ENCODE results near the gene ARHGAP15.

ARHGAP15 gene

GRCh38 chr2:143176606-143177005, 47.4 kb downstream of the ARHGAP15 start:
- no peak for DNase-seq

- DNase-seq, result peak; percentile 70
Observed at GRCh38 chr2:143177096-143177786, 48.0 kb downstream of the ARHGAP15 start.

DNA sequence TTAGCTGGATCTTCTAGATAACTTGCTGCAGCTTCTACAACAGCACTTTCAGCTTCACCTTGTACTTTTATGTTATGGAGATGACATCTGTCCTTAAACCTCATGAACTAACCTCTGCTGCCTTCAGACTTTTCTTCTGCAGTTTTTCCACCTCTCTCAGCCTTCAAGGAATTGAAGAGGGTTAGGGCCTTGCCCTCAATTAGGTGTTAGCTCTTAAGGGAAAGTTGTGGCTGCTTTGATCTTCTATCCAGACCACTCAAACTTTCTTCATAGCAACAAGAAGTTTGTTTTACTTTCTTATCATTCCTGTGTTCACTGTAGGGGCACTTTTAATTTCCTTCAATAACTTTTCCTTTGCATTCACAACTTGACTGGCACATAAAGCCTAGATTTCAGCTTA, 52.3 kb downstream of the ARHGAP15 start:
- DNase-seq, result no peak

- no peak for DNase-seq
Observed at GRCh38 chr2:143182649-143183048, 53.4 kb downstream of the ARHGAP15 start.

GRCh38 chr2:143183804-143184463, 54.7 kb downstream of the ARHGAP15 start:
- DNase-seq, result no peak

DNA sequence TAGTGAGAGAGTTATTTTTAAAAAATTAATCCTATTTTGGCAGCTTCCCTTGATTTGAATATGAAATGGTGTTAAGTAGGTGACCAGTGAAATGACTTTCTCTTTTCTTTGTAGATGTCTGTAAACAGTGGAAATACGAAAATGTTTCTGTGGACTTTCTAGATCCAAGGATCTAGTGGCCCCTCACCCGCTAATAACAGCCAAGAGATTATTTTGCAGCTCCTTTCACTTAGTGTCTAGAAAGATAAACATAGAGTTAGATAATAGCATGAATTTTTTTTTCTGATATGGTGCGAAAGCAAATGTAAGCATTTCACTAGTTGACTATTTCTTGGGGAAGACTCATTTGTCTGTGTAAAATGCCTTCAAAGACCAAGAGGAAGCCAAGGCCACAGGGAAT, 57.7 kb downstream of the ARHGAP15 start:
- DNase-seq, result no peak

GRCh38 chr2:143190431-143190830, 61.2 kb downstream of the ARHGAP15 start:
- DNase-seq, result no peak

DNA sequence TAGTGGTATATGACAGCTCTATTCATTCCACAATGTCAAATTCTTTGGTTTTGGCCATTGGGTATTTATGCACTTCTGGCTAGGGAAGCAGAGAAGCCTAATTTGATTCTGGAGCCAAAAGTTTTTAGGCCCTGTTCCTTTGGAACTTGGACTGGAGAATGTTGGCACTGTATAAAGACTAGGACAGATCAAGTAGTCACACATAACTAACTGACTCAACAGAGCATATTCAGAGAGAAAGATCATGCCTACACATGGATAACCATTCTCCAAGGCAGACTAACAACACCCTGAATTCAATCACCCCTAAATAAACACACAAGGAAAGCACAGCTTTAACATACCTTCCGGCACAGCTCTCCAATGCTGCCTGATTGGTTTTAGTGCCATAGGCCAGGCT, 62.9 kb downstream of the ARHGAP15 start:
- DNase-seq, result no peak

- DNase-seq, result no peak
Observed at GRCh38 chr2:143192716-143193115, 63.5 kb downstream of the ARHGAP15 start.

- DNase-seq, result no peak
Observed at GRCh38 chr2:143193121-143193520, 63.9 kb downstream of the ARHGAP15 start.

DNA sequence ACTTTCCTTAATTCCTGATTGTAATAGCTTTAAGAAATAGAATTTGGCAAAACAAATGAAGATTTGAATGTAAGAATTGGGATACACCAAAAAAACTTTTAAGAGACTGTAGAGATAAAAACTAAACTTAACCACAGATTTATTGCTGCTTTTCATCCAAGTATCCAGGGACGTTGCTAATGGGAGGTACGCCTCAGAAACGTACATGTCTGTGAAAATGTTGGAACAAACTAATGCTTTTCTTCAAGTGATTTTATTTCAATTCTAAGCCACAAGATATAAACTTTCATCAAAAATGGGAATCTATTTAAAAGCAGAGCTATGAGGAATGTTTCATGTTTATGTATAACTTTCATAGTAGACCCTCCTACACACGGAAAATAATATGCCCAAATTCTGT, 66.3 kb downstream of the ARHGAP15 start:
- DNase-seq, result no peak

DNA sequence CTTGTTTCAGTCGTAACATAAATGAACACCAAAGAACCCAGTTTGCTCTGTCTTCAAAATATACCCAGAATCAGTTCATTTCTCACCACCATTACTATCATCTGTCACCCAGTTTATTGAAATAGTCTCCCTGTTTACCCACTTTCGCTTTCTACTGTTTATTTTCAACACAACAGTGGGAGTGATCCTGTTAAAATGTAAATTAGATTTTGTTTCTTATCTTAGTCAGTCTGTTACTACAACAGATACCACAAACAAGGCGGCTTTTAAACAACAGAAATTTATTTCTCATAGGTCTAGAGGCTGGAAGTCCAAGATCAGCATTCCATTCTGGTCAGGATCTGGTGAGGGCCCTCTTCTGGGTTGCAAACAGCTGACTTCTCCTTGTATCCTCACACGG, 74.8 kb downstream of the ARHGAP15 start:
- no peak for DNase-seq

DNA sequence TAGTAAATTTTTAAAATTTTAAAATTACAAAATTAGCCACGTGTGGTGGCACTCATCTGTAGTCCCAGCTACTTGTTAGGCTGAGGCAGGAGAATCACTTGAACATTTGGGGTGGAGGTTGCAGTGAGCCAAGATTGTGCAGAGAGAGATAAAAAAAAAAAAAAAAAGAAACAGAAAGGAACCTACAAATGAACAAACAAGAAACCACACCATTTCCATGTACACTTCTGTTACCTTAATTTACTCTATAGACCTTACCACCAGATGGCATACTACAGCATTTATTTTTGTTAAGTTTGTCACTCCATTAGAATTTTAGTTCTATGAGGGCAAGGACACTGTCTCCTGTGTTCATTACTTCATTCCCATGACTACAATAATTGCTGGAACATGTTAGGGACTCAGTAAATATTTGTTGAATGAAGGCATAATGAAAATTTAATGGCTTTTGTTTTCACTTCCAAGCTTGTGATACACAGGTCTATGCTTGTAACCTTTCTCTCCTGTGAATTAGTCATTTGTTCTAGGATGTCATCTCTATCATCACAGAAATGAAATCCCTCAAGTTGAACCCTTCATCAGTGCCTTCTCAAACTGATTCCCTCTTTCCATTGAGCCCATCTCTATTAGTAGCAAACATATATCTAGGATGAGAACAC, 76.0 kb downstream of the ARHGAP15 start:
- peak; percentile 24 for DNase-seq

GRCh38 chr2:143209570-143210445, 80.6 kb downstream of the ARHGAP15 start:
- no peak for DNase-seq

DNA sequence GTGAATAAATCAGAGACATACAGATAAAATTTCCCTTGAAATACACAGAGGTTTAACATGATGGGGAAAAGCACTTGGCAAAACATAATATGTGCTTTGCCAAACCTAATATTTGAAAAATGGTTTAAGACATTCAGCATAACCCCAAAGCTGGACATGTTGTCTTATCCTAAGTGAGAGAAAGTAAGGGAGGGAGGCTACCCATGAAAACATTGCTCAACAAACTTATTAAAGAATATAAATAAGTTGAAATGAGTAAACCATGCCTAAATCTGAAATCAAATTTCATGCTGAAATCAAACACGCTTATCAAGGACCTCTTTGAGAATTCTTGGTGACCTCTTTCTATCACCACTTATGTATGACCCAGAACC, 81.2 kb downstream of the ARHGAP15 start:
- no peak for DNase-seq

GRCh38 chr2:143217512-143218115, 88.4 kb downstream of the ARHGAP15 start:
- DNase-seq, result no peak

- no peak for DNase-seq
Observed at GRCh38 chr2:143218621-143219020, 89.4 kb downstream of the ARHGAP15 start.

- peak; percentile 93 for DNase-seq
Observed at GRCh38 chr2:143219266-143219665, 90.0 kb downstream of the ARHGAP15 start.

- DNase-seq, result no peak
Observed at GRCh38 chr2:143223556-143223955, 94.3 kb downstream of the ARHGAP15 start.

DNA sequence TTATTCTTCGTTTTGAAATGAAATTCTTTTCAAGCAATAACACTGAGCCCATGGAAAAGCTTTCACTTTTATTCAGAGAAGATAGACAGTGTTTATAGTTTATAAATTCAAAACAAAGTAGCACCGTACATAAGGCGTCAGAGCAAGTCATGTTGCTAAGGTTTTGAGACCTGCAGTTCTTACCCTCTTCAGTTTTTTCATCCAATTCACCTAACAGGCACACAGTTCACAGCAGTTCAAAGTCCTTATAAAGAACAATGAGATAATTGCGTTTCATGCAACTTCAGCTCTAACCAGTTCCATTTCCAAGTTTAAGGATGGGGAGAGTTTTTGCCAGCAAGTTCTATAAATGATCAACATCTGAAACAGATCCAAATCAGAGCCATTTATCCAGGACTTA, 96.7 kb downstream of the ARHGAP15 start:
- no peak for DNase-seq

DNA sequence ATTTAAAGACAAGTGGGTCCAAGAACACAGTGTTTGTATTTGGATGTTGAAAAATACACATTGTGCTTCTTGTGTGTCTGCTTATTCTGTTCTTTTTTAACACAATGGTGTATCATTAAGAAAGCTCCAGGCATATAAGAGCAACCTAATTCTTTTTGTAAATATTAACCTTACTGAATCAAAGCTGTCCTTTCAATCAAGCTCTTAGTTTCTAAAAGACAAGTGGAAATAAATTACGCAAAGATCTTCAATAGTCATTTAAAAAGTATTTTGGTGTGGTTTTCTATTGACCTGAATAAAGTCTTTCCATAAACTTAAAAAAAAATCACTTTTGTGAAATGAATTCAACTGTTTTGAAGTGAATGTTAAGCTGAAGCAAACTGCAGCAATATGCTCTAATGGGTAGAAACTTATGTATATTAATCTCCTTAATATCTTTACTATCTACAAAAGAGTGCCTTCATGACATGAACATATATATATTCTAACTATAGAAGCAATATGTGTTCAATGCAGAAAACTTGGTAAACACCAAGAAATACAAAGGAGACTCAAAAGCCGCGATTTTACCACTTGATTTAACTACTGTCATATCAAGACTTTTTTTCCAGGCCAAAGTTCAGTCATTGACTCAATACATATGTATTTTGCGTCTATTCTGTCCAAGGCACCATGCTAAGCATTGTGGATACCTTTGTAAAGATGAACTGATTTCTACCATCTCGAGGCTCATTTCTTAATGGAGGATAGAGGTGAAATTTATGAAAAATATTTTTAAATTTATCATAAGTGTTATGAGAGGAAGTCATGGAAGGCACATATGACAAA, 97.7 kb downstream of the ARHGAP15 start:
- no peak for DNase-seq

- no peak for DNase-seq
Observed at GRCh38 chr2:143229411-143229810, 100.2 kb downstream of the ARHGAP15 start.
